Activated CD4-positive, alpha-beta memory T cell treated with anti-CD3 and anti-CD28 coated beads for 36 hours (primary cell): Measurements from ENCODE around the gene ANK2. TPM values are rescaled to one million over a fixed set of nuclear protein-coding genes. Genes with fewer than 3 reads are reported as not detected.
A peak's percentile ranks its signal among the peaks of the same experiment; 100 is the strongest.

ENCODE experiments used
- CTCF ChIA-PET: fragments of 350-600 bp; sonication (Branson Sonifier 250); formaldehyde crosslinking; loops from one replicate; lab custom pipeline; 2021; ENCODE audit warnings: antibody characterized with exemption, inconsistent platforms; lab: Charles Lee
- POLR2A ChIA-PET: fragments of 350-600 bp; sonication (Branson Sonifier 250); formaldehyde crosslinking; loops from one replicate; lab custom pipeline; 2021; ENCODE audit warnings: antibody characterized with exemption; lab: Charles Lee
- DNase-seq: peaks from one replicate; pipeline ENCODE4 v3.0.0-alpha.2; 2020
- H3K27ac Mint-ChIP-seq: one replicate; pipeline ENCODE4 v1.8.0; 2021; ENCODE audit warnings: mixed read lengths
- H3K27me3 Mint-ChIP-seq: one replicate; pipeline ENCODE4 v1.8.0; 2021; ENCODE audit warnings: mixed read lengths
- H3K36me3 Mint-ChIP-seq: one replicate; pipeline ENCODE4 v1.8.0; 2021; ENCODE audit warnings: mixed read lengths
- H3K4me1 Mint-ChIP-seq: one replicate; pipeline ENCODE4 v1.8.0; 2021; ENCODE audit warnings: low read depth, mixed read lengths
- H3K4me3 Mint-ChIP-seq: one replicate; pipeline ENCODE4 v1.8.0; 2021; ENCODE audit warnings: mild to moderate bottlenecking, mixed read lengths
- H3K9me3 Mint-ChIP-seq: one replicate; pipeline ENCODE4 v1.8.0; 2021; ENCODE audit warnings: mixed read lengths
- intact Hi-C: fragments of 100-400 bp; cut with micrococcal nuclease; formaldehyde crosslinking; loops from one replicate; pipeline ENCODE4 v1.15.1; 2023
- total RNA-seq, 2 experiments: library from RNA; stranded (reverse); gene quantifications; one replicate each; pipeline ENCODE4 v1.2.3, GENCODE V29; 2021

Gene ANK2
- total RNA-seq, 2 experiments from 2014 or later: 0.82 to 1.2 TPM

DNA sequence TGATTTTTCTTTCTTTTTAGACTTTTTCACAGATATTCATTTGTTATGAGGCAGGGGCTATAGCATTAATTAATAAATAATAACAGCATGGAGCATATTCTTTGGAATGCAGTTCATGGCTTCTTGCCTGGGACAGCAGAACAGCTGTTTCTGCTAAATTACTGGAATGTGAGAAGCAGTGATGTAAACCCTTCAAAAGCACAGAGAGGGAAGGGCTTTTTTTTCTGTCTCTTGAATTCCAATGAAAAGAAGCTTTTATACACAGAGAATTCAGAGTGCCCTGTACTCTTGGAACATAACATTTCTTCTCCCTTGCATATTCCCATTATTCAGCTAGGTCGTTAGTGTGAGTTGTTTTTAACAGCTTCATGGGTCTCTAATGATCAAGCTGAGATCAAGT, 28.5 kb upstream of the ANK2 start:
- POLR2A ChIA-PET: no interaction called here
- no peaks in the 10 kb centered on the region for H3K36me3 Mint-ChIP-seq
- H3K27ac Mint-ChIP-seq: no peak overlapping the region
- no peaks in the 10 kb centered on the region for H3K4me1 Mint-ChIP-seq
- no peaks in the 10 kb centered on the region for H3K9me3 Mint-ChIP-seq
- H3K27me3 Mint-ChIP-seq: no peaks in the 10 kb centered on the region
- no peak overlapping the region for H3K4me3 Mint-ChIP-seq
- CTCF ChIA-PET: interaction anchor here (0.7 kb wide), 1 partner anchor 10 kb away, joined by 4 read pairs; no protein-coding TSS in a partner anchor
- intact Hi-C loops: no loop called here
- no peak for DNase-seq

DNA sequence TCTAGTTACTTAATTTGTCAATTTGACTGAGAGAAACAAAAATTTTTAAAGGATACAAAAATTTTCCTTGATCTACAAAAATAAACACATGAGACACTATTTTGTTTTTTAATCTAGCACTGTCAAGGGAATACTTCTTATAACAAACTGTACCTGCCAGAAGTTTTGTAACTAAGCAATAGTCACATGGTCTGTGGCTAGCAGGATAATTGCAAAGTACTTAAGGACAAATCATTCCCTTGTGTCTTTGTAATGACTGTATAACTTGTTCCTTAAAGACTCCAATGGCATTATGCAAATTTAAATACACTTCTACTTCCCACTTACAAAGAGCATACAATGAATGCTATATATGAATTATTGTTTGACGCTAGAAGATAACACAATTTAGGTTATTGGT, 25.1 kb upstream of the ANK2 start:
- intact Hi-C loops: no loop called here
- ChIA-PET POLR2A (no interaction called here), CTCF (no interaction called here)
- Mint-ChIP-seq H3K4me3 (no peak overlapping the region), H3K27ac (no peak overlapping the region), H3K4me1 (no peaks in the 10 kb centered on the region), H3K9me3 (no peaks in the 10 kb centered on the region), H3K27me3 (no peaks in the 10 kb centered on the region), H3K36me3 (no peaks in the 10 kb centered on the region)
- no peak for DNase-seq

DNA sequence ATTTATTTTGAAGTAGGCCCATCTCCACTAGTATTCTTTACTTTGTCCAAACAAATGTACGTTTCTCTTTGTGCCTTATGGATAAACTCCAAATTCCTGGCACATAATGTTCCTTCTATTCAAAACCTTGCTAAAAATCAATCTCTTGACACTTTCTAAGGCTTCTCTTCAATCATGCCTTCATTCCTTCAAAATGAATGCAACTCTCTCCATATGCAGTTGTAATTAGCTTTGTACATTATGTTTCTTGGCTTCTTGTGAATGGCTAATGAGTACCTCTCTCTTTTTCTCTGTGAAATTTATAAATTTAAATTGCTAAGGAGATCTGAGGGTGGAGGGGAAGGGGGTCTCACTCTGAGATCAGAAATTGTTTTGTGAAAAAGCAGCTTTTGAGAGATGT, 24.0 kb upstream of the ANK2 start:
- intact Hi-C loops: no loop called here
- POLR2A ChIA-PET: no interaction called here
- DNase-seq: no peak
- no peaks in the 10 kb centered on the region for H3K4me1 Mint-ChIP-seq
- CTCF ChIA-PET: no interaction called here
- H3K27me3 Mint-ChIP-seq: no peaks in the 10 kb centered on the region
- no peaks in the 10 kb centered on the region for H3K9me3 Mint-ChIP-seq
- no peak overlapping the region for H3K4me3 Mint-ChIP-seq
- H3K27ac Mint-ChIP-seq: no peak overlapping the region
- H3K36me3 Mint-ChIP-seq: no peaks in the 10 kb centered on the region

- DNase-seq: no peak
- H3K4me3 Mint-ChIP-seq: no peak overlapping the region
Observed at GRCh38 chr4:113026556-113026955, 22.9 kb upstream of the ANK2 start.

GRCh38 chr4:113028074-113028473, 21.4 kb upstream of the ANK2 start:
- CTCF ChIA-PET: no interaction called here
- intact Hi-C loops: no loop called here
- no peak overlapping the region for H3K27ac Mint-ChIP-seq
- no peak for DNase-seq
- H3K4me3 Mint-ChIP-seq: no peak overlapping the region
- POLR2A ChIA-PET: no interaction called here
- H3K9me3 Mint-ChIP-seq: no peaks in the 10 kb centered on the region
- H3K36me3 Mint-ChIP-seq: no peaks in the 10 kb centered on the region
- H3K27me3 Mint-ChIP-seq: no peaks in the 10 kb centered on the region
- H3K4me1 Mint-ChIP-seq: no peaks in the 10 kb centered on the region

More at GRCh38 chr4:113026556-113026955, 22.9 kb upstream of the ANK2 start:
- CTCF ChIA-PET: no interaction called here
- no peaks in the 10 kb centered on the region for H3K27me3 Mint-ChIP-seq
- H3K27ac Mint-ChIP-seq: no peak overlapping the region
- intact Hi-C loops: no loop called here
- no peaks in the 10 kb centered on the region for H3K4me1 Mint-ChIP-seq
- H3K9me3 Mint-ChIP-seq: no peaks in the 10 kb centered on the region
- POLR2A ChIA-PET: no interaction called here
- no peaks in the 10 kb centered on the region for H3K36me3 Mint-ChIP-seq

GRCh38 chr4:113031212-113031611, 18.2 kb upstream of the ANK2 start:
- POLR2A ChIA-PET: no interaction called here
- Mint-ChIP-seq H3K4me3 (no peak overlapping the region), H3K4me1 (no peaks in the 10 kb centered on the region), H3K36me3 (no peaks in the 10 kb centered on the region), H3K9me3 (no peaks in the 10 kb centered on the region), H3K27me3 (no peaks in the 10 kb centered on the region), H3K27ac (no peak overlapping the region)
- no peak for DNase-seq
- CTCF ChIA-PET: no interaction called here
- intact Hi-C loops: no loop called here

- no peaks in the 10 kb centered on the region for H3K4me1 Mint-ChIP-seq
- no peak overlapping the region for H3K27ac Mint-ChIP-seq
- CTCF ChIA-PET: no interaction called here
- H3K9me3 Mint-ChIP-seq: peaks cover 2% of the 10 kb centered on the region
- H3K27me3 Mint-ChIP-seq: no peaks in the 10 kb centered on the region
- H3K4me3 Mint-ChIP-seq: no peak overlapping the region
- intact Hi-C loops: no loop called here
- POLR2A ChIA-PET: no interaction called here
- DNase-seq: no peak
- H3K36me3 Mint-ChIP-seq: no peaks in the 10 kb centered on the region
Observed at GRCh38 chr4:113040793-113041192, 8.7 kb upstream of the ANK2 start.

DNA sequence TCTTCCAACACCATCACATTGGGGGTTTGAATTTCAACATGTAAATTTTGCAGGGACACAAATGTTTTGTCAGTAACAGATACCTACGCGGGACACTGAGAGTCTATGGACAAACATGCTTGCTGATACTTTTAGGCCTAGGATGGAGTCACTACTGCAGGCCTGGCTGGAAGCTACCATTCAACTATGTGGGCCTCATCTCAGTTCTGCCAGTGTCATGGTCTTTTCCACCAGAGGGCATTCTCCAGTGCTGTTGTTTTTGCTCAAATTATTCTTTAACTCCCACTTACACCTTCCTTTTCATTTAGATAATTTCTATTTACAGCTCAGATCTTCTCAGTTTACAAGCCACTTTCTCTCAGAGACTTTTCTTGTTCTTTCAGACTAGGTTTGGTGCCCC, 7.0 kb upstream of the ANK2 start:
- ChIA-PET CTCF (no interaction called here), POLR2A (no interaction called here)
- Mint-ChIP-seq H3K27ac (no peak overlapping the region), H3K36me3 (no peaks in the 10 kb centered on the region), H3K27me3 (no peaks in the 10 kb centered on the region), H3K9me3 (peaks cover 2% of the 10 kb centered on the region), H3K4me3 (no peak overlapping the region), H3K4me1 (no peaks in the 10 kb centered on the region)
- DNase-seq: no peak
- intact Hi-C loops: no loop called here

DNA sequence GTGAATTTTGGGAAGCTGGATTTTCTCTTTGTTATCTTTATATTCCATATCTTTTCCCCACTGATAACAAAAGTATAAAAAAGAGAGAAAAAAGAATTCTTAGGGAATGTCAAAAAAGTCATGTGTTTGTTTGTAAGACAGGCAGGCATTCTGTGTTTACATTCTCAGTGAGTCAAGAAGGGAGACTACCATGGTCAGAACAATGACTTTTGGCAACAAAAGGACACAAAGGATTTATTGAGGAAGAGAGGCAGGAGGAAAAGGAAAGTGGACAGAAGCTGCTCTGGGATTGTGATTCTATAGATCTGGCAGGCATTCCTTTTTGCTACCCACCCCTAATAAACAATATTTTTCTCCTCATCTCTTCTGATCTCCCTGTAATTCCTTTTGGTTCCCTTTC, 5.9 kb upstream of the ANK2 start:
- Mint-ChIP-seq H3K27ac (no peak overlapping the region), H3K36me3 (no peaks in the 10 kb centered on the region), H3K27me3 (peaks cover 2% of the 10 kb centered on the region), H3K4me3 (no peak overlapping the region), H3K4me1 (no peaks in the 10 kb centered on the region), H3K9me3 (peaks cover 2% of the 10 kb centered on the region)
- ChIA-PET CTCF (no interaction called here), POLR2A (no interaction called here)
- no peak for DNase-seq
- intact Hi-C loops: no loop called here

GRCh38 chr4:113050371-113050755, 910 bp downstream of the ANK2 start:
- Mint-ChIP-seq H3K27me3 (peaks cover 4% of the 10 kb centered on the region), H3K4me1 (no peaks in the 10 kb centered on the region), H3K9me3 (no peaks in the 10 kb centered on the region), H3K4me3 (no peak overlapping the region), H3K27ac (no peak overlapping the region), H3K36me3 (no peaks in the 10 kb centered on the region)
- intact Hi-C loops: no loop called here
- ChIA-PET POLR2A (no interaction called here), CTCF (no interaction called here)
- no peak for DNase-seq

DNA sequence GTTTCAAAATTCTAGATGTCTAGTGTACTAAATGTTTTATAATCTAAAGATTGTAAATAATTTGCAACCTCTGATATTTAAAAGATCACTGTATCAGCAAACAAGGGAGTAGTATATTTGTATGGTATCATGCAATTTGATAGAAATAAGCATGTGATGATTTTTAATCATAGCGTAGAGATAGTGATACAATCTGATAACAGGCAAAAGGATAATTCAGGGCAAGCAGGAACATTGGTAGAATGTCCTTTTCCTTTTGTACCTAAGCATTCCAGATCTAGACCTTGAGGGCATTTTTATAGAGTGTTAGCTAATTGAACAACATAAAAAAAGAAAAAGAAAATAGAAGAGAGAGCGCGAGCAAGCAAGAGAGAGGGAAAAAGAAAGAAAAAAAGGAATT, 1.4 kb downstream of the ANK2 start:
- H3K36me3 Mint-ChIP-seq: no peaks in the 10 kb centered on the region
- intact Hi-C loops: no loop called here
- H3K27me3 Mint-ChIP-seq: peaks cover 4% of the 10 kb centered on the region
- DNase-seq: no peak
- ChIA-PET POLR2A (no interaction called here), CTCF (no interaction called here)
- no peak overlapping the region for H3K27ac Mint-ChIP-seq
- H3K4me3 Mint-ChIP-seq: no peak overlapping the region
- H3K9me3 Mint-ChIP-seq: no peaks in the 10 kb centered on the region
- no peaks in the 10 kb centered on the region for H3K4me1 Mint-ChIP-seq

DNA sequence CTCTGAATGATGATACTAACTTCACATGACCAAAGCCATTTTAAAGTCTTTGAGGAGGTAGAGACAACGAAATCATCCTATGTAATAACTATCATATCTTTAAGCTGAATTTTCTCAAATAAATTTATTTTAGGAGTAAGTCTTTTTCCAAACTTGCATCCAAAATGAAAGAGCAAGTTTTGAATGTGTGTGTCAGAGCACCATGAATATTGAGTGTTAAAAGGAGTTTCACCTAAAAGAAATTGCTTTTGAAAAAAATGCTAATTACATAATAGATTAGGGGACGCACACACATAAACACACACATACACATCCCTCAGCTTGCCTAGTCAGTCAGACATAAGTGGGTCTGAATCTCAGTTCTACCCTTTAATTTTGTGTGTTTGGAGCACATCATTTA, 1.9 kb downstream of the ANK2 start:
- ChIA-PET CTCF (no interaction called here), POLR2A (no interaction called here)
- Mint-ChIP-seq H3K9me3 (no peaks in the 10 kb centered on the region), H3K27me3 (peaks cover 4% of the 10 kb centered on the region), H3K36me3 (no peaks in the 10 kb centered on the region), H3K27ac (no peak overlapping the region), H3K4me1 (no peaks in the 10 kb centered on the region), H3K4me3 (no peak overlapping the region)
- intact Hi-C loops: no loop called here
- DNase-seq: no peak

DNA sequence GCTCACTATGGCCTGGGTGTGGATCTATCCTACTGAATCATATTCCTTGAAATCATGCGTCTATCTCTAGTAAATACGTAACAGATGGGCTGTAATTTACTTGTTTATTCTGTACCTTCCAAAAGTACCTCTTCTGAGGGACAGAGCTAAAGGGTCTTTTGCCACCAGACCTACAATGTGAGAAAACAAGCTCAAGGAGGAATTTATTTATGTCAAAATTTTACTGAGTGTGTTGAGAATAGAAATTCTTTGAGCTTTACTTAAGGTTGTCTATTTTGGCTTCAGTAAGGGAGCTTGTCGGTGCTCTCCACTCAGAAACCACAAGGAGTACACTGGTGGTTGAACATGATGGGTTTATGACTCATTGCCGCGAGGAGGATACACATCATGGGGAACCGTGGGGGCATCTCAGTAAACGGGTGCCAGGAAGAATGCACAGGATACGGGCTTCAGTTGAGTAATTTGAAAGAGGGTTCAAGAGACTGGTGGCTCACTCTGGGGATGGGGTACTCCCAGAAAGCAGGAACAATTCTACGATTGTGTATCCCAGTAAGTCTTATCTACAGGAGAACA, 3.0 kb downstream of the ANK2 start:
- no peak overlapping the region for H3K4me3 Mint-ChIP-seq
- no peak overlapping the region for H3K27ac Mint-ChIP-seq
- peaks cover 4% of the 10 kb centered on the region for H3K27me3 Mint-ChIP-seq
- no peaks in the 10 kb centered on the region for H3K4me1 Mint-ChIP-seq
- POLR2A ChIA-PET: no interaction called here
- H3K9me3 Mint-ChIP-seq: no peaks in the 10 kb centered on the region
- intact Hi-C loops: no loop called here
- H3K36me3 Mint-ChIP-seq: no peaks in the 10 kb centered on the region
- CTCF ChIA-PET: no interaction called here
- peak; percentile 14 for DNase-seq
